Stimulated activated CD8-positive, alpha-beta memory T cell treated with anti-CD3 and anti-CD28 coated beads, Interleukin-15, amount 100 ng/mL, for 24 hours (primary cell): Measurements from ENCODE around the gene HPCAL1.

Experiments
- DNase-seq: peaks from one replicate; pipeline ENCODE4 v3.0.0-alpha.2; 2020; ENCODE audit warnings: low read depth

Gene HPCAL1

DNA sequence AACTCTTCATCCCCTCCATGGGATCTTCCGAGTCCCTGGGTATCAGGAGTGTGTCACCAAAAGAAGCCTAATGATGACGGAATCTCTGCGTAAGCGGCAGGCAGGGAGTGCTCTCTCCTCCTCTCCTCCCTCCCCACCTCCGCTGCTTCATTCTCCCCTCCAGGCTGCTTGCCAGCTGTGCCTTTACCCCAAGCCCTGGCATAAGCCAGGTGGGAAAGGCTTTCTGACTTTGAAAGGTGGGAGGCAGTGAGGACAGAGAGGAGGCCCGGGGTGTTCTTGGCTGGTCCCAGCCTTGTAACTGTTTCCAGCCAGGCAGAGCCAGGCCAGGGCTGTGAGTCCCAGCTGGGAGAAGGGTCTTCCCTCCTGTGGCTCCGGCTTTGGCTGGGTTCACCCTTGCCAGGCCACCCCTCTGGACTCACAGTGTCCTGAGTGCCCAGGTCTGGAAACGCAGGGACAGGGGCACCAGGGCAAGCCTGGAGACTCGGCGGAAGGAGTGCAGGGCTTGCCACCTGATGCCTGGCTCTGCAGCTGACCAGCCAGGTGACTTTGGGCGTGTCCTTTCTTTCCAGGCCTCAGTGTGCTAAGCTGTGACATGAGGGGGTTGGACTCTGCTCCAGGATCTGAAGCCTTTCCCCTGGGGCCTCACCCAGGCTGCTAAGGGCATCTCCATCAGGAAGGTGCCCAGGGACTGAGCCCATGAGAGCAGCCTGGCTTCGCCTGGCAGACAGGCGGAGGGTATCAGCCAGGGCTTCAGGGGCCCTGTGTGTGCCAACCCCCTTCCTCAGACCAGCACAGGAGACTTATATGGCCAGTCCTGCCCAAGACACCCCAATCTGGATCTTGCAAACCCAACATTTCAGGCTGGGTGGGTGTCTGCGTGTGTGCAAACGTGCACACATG lies 32.7 kb upstream of the HPCAL1 start:
- DNase-seq = no peak

DNA sequence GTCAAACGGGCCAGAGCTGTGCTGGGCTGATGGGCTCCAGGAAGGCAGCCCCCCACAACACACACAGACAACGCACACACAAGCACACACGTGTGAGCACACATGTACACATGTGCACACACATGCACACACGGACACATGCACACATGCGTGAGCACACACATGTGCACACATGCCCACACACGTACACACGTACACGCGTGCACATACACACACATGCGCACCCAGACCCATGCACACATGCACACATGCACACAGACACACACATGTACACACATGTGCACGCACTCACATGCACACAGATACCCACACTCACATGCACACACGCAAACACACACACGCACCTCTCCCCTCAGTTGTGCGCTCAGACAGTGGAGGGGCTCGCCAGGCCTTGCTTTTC lies 31.2 kb upstream of the HPCAL1 start:
- no peak for DNase-seq

DNA sequence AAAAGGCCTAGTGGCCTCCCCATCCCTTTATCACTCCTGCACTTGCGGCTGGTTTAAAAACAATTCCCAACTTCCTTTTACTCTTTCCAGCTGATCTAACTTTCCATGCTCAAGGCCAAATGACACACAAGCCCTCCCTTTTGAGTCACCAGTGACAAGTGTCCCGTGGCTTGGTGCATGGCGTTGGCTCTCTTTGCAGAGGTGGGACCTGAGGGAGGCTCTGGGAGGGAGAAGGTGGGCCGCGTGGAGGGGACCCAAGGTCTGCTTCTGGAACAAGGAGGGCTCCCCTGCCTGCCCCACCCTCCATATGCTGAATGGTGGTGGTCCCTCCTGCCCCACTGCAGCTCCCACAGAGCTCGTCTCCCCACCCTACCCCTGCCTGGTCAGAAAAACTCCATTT lies 30.8 kb upstream of the HPCAL1 start:
- no peak for DNase-seq

DNA sequence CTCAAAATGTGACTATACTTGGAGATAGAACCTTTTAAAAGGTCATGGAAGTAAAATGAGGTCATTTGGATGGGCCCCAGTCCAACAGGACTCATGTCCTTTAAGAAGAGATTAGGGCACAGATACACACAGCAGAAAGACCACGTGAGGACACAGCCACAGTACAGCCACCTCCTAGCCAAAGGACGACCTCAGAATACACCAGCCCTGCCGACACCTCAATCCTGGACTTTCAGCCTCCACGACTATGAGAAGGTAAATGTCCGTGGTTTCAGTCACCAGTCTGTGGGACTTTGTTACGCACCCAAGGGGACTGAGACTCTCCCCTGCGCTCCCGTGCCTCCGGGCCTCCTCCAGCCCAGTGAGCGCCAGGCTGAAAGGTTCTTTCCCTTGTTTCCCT lies 30.2 kb upstream of the HPCAL1 start:
- no peak for DNase-seq

DNA sequence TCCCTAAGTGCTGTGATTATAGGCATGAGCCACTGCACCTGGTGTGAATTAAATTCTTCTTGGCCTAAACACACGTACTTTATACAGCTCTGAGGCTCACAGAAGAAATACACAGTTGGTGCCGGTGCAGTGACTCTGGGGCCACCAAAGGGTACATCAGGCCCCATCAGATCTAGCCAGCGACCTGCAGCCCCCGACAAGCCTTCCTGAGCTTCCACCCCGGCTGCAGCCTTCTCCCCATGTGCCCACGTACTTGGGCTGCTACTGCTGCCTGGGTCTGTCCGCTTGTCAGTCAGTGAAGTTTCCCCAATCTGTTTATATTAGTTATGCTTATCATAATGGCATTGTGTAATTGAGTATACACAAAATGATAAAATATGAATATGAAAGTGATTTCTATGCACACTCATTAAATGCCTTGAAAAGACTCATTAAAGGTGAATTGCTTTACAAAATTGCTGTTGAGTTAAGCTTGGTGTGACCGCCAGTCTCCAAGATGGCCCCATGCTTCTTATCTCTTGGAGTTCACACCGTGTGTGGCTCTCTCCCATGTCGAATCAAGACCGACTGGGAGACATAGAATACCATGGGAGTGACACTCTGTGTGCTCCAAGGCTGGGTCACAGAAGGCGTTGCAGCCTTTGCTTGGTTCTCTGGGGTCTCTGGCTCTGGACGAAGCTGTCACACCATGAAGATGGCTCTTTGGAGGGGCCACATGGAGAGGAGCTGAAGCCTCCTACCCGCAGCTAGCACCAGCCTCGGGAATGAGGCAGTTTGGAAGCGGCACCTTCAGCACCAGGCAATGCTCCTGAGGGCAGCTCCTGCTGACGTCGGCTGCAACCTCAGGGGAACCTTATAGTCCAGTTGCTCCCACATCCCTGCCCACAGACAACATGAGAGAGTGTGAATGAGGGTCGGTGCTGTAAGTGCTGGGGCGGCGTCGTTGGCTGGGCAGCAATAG lies 29.2 kb upstream of the HPCAL1 start:
- DNase-seq = no peak

DNA sequence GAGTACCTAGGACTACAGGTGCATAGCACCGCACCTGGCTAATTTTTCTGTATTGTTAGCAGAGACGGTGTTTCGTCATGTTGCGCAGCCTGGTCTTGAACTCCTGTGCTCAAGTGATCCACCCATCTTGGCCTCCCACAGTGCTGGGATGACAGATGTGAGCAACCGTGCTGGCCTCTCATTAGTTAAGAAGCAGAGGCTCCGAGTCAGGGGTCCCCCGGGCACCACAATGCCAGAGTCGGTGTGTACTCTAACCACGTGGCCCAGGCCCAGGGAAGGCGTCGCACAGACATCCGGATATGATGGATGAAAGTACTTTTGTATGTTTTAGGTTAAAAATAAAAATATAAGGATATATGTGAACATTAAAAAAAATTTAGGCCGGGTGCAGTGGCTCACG lies 28.3 kb upstream of the HPCAL1 start:
- DNase-seq = no peak

DNA sequence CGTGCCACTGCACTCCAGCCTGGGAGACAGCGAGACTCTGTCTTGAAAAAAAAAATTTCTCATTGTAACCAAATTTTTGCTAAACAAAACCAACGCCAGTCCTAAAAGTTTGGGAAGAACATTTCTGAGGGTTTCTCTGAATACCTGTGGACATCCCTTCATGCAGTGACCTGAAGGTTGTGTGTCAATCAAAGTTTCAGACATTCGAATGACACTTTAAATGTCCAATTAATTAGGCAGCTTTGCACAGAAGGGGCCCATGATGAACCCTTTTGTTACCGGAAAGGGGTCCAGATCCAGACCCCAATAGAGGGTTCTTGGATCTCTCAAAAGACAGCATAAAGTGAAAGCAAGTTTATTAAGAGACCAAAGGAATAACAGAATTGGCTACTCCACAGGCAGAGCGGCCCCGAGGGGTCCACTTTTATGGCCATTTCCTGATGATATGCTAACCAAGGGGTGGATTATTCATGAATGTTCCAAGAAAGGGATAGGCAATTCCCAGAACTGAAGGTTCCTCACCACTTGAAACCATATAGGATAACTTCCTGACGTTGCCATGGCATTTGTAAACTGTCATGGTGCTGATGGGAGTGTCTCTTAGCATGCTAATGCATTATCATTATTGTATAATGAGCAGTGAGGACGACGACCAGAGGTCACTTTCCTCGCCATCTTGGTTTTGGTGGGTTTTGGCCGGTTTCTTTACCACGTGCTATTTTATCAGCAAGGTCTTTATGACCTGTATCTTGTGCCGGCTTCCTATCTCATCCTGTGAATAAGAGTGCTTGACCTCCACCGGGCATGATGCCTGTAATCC lies 27.5 kb upstream of the HPCAL1 start:
- DNase-seq = no peak

DNA sequence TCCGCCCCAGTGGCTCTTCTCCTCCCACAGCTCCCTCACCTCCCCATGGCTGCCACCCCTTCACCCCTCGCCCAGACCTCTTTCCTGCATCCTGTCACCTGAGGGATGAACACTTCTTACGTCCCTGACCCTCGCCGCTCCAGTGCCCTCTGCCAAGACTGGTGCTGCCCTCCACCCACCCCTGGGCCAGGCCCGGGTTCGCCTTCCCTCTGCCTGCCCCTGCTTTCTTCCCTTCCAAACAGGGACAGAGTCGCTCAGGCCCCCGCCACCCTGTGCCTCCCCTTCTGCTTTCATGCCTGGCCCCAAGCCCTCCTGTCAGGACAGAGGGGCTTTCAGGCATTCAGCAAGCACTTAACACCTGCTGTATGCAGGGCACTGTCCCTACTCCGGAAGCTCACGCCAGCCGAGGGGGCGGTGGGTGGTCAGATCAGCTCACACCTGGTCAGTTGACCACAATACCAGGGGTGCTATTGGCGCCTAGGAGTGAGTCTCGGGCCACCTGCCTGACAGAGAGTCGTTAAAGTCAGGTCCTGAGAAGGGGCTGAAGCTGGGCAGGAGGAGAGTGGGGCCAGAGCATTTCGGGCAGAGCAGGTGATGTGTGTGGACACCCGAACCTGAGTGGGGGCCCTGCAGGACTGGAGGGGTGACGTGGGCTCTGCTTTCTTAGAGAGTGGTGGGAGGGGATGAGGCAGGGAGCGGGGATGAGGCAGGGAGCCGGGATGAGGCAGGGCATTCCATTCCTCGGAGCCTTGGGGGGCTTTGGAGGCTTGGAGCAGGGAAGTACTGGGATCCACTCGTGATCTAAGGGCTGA lies 26.0 kb upstream of the HPCAL1 start:
- DNase-seq = no peak

DNA sequence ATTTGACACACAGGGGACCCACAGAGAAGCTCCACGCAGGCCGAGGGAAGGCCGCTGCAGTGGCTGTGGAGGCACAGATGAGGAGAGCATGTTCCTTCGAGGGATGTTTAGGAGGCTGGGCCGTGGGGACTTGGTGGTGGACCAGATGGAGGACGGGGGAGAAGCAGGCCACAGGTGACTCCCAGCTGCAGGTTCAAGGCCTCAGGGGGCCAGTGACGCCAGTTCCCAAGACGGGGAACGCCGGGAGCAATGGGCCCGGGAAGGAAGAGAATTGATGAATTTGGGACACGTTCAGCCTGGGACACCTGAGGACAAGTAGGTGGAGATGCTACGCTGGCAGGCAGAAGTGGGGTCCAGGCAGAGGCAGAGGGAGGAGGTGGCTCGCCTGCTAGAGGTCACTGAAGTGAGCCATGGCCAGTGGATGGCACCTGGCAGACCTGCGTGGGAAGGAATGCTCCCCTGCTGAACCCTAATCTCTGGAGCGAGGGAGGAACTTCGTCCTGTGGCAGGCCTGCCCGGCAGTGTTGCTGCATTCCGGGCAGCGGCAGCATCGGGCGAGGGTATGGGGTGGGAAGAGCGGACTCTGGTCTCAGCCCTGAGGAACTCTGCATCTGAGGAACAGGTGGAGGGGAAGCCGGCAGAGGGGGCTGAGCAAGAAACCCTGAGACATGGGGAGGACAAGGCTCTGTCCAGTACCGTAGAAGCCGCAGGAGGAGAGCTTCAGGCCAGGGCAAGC lies 25.2 kb upstream of the HPCAL1 start:
- DNase-seq = no peak

DNA sequence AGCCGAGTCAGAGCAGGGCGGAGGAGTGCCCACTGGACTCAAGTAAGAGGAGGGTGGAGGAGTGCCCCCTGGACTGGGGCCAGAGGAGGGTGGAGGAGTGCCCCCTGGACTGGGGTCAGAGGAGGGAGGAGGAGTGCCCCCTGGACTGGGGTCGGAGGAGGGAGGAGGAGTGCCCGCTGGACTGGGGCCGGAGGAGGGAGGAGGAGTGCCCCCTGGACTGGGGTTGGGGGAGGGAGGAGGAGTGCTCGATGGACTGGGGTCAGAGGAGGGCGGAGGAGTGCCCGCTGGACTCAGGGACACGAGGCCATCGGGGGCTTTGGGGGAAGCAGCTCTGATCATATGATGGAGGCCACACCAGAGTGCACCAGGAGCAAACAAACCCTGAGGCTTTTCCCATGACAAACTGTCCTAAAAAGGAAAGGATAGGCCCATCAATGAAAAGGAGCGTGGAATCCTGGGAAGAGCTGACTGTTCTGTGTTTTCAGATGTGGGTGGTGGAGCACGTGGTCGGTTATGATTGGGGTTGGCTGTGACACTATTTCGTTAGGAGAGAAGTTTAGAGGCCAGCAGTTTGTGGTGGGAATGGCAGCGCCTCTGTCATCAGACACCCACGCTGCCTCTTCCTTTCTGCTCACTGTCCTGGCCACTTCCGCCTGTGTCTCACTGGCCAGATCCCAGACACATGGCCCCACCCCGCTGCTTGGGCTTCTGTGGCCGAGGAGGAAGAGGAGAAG lies 24.5 kb upstream of the HPCAL1 start:
- DNase-seq = no peak

DNA sequence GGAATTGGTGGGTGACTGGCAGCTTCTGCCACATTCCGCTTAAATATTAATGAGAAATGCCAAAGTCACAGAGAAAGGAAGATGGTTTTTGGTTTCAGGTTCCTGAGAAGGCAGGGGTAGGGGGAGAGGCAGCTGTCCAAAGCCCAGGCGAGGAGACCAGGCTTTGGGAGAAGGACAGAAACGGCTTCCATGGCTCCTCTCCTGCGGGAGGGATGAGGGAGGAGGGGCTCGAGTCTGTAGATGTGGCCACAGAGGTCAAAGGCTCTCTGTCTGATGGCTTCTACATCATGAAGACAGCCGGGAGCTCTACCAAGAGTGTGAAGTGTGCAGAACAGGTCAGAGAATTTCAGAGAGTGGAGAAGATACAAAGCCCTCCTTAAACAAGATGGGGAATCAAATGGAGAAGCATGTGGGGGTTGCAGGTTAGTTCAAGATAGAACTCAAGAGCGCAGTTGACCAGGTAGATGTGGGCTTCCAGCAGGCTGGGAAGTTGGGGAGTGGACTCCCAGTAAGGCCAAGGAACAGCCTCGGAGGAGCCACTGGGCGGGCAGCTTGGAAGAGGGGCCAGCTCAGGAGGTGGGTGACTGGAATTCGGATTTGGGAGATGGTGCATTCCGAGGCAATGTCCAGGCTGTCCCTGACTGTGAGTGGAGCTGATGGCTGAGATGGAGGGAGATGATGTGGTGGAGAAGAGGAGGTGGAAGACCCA lies 23.8 kb upstream of the HPCAL1 start:
- DNase-seq = no peak

DNA sequence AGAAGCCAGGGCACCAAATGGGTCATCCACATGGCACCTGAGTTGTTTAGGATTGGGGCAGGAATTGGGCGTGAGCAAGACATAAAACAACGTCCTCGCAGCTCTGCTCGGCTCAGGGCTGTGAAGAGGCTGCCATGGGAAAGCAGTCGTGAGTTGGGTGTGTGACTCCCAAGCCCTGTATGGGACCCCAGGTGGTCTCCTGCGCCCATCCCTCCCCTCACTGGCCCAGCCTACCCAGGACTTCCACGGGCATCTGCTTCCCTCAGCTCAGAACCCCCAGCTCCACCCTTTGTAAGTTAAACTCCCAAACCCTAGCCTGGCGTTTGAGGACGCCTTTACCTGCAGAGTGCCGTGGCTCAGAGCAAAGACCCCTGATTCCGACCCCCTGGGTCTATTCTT lies 23.2 kb upstream of the HPCAL1 start:
- DNase-seq = no peak

DNA sequence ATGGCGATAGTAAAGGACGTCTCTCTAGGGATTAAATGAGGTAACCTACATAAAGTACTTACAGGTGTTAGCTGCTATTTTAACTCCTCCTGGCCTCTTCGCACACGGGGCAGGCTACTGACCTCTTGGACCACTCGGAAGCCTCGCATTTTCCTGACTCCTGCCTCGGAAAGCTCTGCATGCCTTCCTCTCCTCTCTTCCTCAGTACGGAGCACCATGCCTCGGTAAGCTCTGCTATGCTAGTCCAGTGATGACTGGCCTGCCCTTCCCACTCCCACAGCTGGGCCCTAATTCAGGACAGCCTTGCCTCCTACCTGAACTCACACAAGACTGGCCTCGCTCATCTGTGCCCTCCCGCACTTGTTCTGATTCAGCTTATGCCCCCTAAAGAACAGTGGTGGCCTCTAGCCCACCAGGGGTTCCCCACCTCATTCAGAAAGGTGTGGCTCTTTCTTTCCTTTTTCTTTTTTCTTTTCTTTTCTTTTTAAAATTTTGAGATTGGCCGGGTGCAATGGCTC lies 22.7 kb upstream of the HPCAL1 start:
- DNase-seq = no peak

DNA sequence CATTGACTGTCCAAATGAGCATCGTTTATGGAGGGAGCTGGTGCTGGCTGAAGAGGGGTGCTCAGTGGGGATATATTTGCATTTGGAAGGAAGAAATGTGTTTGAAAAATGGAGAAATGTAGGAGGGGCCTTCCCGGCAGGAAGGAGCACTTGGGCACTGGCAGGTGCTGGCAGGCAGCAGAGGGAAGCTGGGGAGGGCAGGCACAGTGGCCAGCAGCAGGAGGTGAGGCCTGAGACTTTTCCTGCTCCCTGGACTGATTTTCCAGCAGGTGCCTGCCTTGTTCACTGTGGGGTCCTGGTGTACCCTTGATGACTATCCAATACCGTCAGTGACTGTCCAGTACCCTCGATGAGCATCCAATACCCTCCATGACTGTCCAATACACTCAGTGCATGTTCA lies 20.8 kb upstream of the HPCAL1 start:
- DNase-seq = no peak

DNA sequence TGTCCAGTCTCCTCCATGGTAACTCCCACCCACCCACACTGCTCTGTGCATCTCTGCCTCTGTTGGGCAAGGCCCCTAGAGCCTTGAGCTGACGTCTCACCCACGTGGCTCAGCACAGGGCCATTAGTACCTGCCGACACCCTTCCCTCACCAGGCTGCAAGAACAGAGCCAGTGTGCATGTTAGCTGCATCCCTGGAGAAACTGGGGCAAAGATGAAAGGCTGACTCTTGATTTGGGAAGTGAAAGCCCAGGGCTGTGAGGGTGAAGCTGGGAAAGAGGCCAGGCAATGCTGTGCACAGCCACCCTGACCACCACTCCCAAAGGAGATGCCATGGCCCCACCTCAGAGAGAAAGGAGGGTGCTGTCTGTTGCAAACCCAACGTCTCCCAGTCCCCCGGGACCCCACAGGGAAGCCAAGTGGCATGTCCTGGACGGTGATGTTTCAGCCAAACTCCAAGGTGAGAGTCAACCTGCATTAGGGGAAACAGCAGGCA lies 20.0 kb upstream of the HPCAL1 start:
- no peak for DNase-seq

DNA sequence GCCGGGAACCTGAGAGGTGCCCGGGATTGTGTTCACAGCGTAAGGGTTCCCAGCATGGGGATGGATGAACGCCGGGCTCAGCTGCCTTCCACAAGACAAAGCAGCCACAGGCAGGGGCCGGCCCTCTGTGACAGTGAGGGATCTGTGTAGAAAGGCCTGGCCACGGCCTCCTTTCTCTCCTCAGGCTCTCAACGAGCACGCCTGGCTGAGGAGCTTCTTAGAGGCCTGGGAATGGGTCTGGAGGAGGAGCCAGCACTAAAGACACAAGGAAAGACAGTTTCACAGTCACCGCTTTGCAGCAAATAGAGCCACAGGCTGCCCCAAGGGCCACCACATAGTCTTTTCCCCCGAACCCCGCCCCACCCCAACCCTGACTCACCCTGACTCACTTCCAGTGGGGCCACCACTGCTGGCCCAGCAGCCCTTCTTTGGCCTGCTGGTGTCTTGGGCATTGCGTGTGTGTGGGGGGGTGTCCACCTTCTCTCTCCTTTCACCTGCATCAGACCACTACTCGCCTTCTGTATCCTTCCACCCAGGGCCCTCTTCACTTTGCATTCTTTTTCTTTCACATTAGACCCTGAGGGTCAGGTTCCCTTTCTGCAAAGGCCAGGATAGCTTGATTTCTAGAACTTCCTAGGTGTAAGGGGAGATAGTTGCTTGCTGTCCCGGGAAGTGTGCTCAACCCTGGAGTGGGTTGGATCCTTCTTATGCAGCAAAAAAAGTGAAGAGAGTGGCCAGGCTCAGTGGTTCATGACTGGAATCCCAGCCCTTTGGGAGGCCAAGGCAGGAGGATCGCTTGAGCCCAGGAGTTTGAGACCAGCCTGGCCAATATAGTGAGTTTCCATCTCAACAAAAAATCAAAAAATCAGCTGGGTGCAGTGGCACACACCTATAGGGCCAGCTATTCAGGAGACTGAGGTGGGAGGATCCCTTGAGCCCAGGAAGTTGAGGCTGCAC lies 19.3 kb upstream of the HPCAL1 start:
- no peak for DNase-seq

DNA sequence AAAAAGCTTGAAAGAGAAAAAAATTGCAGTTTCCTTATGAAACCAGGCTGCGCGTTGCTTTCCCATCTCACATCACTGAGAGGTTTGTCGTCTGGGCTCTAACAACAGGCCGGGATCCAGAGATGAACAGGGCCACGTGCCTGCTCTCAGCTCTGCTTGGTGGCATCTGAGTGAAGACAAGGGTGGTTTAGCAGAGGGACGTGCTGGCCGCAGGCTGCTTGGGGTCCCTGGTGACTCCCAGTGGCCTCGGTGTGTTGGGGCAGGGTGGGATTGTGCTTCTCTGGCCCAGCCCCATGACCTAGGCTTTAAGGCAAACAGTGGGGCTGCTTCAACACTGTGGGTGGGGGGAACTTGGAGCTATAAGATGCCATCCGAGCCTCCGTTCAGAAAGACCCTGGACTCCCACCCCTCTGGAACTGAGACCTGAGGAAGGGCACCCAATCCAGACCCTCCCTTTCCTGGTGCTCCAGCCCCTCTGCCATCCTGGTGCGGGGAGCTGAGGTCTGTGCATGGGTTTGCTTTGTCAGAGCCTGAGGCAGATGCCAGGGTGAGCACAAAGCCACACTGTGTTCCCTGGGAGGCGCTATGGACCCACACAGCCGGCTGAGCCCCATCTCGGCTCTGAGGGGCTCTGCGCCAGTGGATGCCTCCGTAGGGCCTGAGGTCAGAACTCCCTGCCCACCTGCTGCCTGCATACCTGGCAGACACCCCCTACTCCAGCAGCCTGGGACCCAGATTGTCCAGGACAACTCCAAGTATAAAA lies 18.4 kb upstream of the HPCAL1 start:
- DNase-seq = no peak
